GM19240 (cell line): ENCODE measurements around the gene RPL39.
A peak's percentile ranks its signal among the peaks of the same experiment; 100 is the strongest.
"Not testable (repeated sequence)": the region's sequence is repeated elsewhere in the genome, so short reads cannot be mapped to it uniquely, and the experiment has no call there.

Experiments
- DNase-seq: peaks from one replicate; pipeline ENCODE4 v3.0.0; 2011; ENCODE audit warnings: low spot score; ENCODE audit not compliant: insufficient read length

RPL39 gene

DNA sequence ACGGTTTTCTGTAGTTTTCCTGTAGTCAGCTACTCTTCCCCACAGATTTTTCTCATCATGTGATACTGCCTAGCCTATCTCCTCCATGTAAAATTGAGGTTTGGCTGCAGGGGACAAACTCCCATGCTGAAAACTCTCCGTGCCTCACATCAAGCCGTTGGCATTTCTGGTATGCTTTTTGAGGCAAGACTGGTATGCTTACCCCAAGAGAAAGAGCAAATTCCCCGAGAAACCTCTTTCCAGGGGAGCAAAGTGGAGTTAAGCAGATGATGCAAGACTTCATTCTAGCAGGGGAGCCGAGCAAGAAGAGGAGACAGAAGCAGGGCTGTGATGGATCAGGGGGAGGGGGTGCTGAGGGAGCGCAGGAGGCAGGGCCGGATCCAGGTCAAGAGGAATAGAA lies 28.2 kb downstream of the RPL39 start:
- no peak for DNase-seq

DNA sequence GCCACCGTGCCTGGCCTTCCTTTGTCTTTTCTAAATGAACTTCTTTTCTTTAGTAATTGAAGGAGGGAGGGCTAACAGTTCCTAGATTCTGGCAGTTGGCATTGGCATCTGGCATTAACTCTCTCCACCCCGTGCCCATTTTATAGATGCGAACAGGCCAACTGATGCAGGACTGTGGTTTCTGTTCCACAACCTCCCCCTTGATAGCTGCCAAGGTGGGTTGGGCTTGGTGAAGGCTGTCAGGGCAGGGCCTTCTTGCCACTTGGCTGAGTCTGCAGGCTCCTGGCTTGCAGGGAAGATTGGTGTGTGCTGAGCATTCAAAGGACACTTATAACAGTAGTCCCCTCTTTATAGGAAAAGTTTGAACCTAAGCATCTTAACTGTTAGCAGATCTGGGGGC lies 28.7 kb downstream of the RPL39 start:
- DNase-seq: no peak

DNA sequence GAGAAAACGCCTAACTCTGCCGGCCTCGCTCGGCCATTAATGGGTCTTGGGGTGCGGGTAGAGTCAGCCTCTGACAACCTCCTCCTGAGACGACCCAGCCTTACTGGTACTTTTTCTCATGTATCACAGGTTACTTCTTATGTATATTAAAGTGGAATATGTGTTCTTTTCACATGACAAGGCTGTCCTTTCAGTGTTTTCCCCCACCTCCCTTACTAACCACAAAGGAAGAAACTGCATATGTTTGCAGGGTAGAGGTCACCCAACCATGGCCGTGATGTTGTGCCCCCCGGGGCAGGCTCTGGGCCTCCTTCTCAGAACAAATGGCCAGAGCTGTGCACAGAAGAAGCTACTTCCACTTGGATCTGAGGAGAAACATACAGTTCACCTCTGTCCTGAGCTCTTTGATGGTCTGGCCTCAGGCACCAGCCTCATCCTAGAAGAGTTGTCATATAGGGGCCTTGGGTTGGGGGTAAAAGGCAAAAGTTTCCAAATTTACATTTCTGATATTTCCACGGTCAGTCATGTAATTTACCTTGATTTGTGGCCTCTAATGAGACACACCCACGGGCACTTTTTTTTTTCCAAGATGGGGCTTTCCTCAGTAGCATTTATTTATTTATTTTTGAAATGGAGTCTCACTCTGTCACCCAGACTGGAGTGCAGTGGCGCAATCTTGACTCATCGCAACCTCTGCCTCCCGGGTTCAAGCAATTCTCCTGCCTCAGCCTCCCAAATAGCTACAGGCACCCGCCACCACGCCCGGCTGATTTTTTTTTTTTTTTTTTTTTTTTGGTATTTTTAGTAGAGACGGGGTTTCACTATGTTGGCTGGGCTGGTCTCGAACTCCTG lies 31.2 kb downstream of the RPL39 start:
- no peak for DNase-seq

DNA sequence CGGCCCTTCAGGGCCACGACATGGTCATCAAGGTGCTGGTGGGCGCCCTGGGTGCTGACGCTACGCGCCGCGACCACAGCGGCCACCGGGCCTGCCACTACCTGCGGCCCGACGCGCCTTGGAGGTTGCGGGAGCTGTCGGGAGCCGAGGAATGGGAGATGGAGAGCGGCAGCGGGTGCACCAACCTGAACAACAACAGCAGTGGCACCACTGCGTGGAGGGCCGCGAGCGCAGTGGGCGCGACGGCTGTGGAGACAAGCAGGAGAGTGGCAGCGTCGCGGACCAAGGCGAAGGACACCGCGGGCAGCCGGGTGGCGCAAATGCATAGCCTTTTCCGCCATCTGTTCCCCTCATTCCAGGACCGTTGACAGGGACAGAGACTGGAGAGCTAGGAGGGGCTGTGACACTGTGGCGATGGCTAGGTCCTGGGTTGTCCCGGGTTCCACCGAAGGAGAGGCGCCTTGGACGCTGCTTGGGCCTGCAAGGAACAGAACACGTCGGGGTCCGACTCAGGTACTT lies 32.1 kb downstream of the RPL39 start:
- no peak for DNase-seq

DNA sequence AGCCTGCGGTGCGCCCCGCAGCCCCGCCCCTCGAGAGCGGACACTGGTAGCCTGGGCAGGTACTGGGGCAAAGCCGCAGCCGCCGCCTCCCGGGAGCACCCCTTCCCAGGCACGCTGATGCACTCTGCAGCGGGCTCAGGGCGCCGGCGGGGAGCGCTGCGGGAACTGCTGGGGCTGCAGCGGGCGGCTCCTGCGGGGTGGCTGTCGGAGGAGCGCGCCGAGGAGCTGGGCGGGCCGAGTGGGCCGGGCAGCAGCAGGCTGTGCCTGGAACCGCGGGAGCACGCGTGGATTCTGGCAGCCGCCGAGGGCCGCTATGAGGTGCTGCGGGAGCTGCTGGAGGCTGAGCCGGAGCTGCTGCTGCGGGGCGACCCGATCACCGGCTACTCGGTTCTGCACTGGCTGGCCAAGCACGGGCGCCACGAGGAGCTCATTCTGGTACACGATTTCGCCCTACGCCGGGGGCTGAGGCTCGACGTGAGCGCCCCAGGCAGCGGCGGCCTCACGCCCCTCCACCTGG lies 32.6 kb downstream of the RPL39 start:
- no peak for DNase-seq

DNA sequence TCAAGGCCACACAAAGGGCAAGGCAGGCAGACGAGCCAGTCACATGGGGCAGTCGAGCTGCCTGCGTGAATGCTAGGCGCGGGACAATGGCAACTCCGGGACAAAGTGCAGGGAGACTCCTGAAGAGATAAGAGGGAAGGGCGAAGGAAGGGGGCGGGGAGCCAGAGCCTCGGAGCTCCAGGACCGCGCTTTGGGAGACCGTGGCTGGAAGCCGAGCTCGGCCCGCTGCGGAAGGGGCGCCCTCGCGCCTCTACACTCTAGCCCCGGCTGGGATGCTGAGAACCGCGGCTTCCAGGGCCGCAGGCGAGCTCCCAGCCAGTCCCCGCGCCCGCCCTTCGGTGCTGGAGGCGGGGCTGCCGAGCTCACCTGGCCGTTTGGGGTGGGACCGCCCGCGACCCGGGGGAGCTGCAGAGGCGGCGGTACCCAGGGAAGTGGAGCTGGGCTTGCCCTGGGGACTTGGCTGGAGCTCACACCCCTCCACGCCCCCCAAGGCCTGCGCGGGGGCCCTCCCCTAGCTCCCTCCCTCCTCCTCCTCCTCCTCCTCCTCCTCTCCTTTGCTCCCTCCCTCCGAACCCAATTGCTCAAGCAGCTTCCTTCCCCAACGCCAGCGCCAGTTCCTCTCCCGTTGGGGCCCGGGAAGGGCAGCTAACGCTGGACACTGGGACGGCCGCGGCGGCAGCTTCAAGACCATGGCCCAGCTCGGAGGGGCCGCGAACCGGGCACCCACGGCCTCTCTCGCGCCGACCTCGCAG lies 33.3 kb downstream of the RPL39 start, which contains the start of gene SOWAHD:
SOWAHD (plus strand) TSS at position 610 of the 752 bp plus-strand sequence; CDS start at position 690, 80 bp downstream.
- DNase-seq: no peak

DNA sequence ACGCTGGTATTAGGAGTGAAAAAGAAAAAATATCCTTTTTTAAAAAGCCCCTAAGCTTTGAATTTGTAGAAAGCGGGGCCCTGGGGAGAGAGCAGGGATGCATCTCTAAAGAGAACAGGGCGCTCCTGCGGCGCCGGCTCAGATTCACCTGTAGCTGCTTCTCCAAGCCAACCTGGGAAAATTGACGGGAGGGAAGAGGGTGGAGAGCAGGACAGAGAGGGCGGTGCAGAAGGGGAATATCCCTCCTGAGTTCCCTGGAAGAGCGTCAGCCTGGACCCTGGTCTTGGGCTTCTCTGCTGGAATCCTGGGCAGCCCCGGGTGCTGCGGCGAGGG lies 33.8 kb downstream of the RPL39 start:
- DNase-seq: no peak

DNA sequence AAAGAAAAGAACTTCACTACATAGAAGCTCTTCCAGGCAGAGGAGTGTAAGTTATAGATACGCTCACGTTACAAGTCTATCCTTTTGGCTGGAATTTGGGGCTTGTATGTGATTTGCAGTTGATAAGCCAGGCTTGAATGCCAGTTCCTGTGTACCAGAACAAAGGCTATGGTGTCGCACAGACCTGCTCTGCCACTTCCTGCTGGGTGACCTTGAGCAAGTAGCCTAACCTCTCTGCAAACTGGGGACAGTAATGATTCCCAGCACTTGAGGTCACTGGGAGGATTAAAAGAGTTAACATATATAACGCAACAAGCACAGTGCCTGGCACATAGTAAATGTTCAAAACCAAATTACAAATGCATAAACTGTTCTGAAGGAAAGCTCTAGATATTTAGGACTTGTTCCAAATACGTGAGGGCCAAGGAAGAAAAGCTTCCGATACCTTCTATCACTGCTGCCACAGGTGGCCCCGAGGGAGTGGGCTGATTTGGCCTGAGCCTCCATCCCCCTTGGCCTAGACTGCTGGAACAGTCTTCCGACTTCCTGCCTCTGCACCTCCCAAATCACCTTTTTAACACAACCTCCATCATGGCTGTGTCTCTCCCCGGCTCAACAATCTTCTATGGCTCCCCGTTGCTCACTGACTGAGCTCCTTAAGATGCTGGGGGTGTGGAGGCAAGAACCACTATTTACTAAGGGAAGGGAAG lies 34.3 kb downstream of the RPL39 start:
- DNase-seq: no peak

DNA sequence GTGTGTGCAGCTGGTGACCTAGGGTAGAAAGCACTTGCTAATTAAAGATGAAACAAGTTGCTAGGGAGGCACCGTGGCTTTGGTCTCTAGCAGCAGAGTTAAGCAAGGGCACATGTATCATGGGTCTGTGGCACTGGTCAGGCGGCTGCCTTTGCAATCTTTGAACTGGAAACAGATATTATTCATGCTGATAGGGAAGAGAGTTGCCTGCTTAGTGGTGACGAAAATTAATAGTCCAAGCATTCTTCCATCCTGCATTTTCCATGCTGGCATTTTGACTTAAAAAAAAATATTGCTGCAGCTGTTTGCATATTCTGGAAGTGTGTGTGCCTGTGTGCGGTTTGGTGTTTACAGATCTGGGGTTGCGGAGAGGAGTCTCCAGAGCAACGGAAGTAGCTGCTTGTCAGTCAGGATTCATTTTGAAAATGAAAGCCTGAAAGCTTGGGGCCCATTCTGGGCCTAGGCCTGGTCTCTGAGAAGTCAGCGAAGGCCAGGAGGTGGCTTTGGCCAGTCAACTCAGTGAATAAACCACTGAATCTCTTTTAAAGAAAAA lies 35.4 kb downstream of the RPL39 start:
- peak; percentile 84 for DNase-seq

DNA sequence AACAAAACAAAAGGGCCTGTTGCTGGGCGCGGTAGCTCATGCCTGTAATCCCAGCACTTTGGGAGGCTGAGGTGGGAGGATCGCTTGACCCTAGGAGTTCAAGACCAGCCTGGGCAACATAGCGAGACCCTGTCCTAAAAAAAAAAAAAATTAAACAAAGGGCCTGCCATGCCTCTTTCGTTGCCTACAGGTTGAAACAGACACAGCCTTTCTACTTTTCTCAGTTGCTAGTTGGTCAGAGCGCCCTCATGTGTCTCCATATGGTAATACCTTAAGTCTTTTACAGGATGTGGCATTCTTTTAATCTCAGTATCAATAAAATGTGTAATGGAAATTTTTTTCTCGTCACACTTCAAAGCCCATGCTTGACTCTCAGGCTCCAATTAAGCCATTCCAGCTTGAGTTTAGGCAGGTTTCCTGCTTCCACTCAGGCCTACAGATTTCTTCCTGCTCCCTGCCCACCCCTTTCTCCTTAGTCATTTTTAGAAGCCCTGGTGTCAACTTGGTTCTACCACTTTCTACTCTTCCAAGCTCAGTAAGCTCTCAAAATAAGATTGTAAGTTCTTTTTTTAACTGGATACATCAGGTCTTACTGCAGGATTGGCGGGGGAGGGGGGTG lies 37.7 kb downstream of the RPL39 start:
- DNase-seq: no peak

DNA sequence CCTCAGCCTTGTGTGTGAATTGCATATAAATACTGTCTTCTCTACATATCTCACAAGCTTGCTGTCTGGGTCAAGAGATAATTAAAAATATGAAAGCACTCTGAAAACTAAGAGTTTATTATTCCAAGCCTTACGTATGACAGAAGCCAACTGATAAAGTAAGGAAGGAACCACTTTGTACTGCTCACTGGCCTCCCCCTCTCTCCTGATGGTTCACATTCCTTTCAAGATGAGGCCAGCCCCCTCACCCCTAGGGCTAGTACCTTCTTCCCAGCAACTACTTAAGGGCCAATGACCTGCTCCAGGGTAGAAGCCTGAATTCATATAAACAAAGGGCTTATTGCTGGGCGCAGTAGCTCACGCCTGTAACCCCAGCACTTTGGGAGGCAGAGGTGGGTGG lies 38.4 kb downstream of the RPL39 start:
- no peak for DNase-seq

DNA sequence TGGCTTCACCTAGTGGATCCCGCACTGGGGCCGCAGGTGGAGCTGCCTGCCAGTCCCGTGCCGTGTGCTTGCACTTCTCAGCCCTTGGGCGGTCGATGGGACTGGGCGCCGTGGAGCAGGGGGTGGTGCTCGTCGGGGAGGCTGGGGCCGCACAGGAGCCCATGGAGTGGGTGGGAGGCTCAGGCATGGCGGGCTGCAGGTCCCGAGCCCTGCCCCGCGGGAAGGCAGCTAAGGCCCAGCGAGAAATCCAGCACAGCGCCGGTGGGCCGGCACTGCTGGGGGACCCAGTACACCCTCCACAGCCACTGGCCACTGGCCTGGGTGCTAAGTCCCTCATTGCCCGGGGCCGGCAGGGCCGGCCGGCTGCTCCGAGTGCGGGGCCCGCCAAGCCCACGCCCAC lies 40.7 kb downstream of the RPL39 start:
- not testable (repeated sequence) for DNase-seq

DNA sequence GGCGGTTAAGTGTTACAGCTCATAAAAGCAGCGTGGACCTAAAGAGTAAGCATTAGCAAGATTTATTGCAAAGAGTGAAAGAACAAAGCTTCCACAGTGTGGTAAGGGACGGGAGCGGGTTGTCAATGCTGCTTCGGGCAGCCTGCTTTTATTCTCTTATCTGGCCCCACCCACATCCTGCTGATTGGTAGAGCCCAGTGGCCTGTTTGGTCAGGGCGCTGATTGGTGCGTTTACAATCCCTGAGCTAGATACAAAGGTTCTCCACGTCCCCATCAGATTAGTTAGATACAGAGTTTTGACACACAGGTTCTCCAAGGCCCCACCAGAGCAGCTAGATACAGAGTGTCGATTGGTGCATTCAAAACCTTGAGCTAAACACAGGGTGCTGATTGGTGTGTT lies 41.3 kb downstream of the RPL39 start:
- not testable (repeated sequence) for DNase-seq

DNA sequence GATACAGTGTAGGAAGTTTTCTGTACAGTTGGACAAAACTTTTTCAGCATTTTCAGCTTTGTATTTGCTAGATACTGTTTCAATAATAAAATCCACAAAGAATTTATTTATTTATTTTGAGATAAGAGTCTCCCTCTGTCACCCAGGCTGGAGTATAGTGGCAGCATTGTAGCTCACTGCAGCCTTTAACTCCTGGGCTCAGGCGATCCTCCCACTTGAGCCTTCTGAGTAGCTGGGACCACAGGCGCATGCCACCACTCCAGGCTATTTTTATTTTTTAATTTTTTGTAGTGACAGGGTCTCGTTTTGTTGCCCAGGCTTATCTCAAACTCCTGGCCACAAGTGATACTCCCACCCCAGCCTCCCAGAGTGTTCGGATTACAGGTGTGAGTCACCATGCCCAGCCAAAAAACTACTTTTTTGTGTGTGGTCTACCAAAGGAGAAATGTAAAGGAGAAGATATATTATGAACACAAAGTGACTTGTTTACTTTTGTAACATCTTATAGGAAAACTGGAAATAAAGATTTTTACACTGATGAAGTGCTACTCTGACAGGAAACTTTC lies 46.1 kb downstream of the RPL39 start:
- DNase-seq: no peak

DNA sequence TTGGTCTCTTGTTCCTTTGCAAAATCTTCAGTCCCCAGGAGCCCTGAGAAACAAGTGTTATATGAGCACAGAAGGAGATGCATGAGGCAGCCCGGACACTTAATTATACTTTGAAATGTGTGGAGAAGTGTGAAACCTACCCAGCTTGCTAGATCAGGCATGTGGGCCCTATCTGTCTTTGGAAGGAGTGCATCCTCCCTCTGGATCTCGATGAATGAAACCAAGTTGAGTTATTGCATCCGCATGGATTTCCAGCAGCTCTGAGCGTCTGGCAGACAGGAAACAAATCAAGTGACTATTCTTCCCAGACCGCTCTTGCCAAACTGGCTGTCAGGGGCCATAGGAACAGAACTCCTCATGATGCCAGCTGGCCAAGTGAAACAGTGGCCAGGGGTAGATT lies 52.7 kb downstream of the RPL39 start:
- no peak for DNase-seq
